SK-N-SH (cell line): Measurements from ENCODE around the gene RAPGEF3.

Experiments
- GABPA ChIP-seq: IDR thresholded peaks from 2 replicates; pipeline ENCODE4 v1.4.0; 2012; ENCODE audit warnings: low read depth, mild to moderate bottlenecking
- RAD21 ChIP-seq: IDR thresholded peaks from 2 replicates; pipeline ENCODE4 v1.6.1; 2012; ENCODE audit warnings: mild to moderate bottlenecking, low read length
- TAF1 ChIP-seq: IDR thresholded peaks from 2 replicates; pipeline ENCODE4 v1.6.1; 2012; ENCODE audit warnings: low read depth, mild to moderate bottlenecking, low read length, moderate library complexity, borderline replicate concordance
- YY1 ChIP-seq: IDR thresholded peaks from 2 replicates; pipeline ENCODE4 v1.4.0; 2012; ENCODE audit warnings: low read depth, mild to moderate bottlenecking
- TF ChIP-seq, protein P1 (sequence below): fragments of 200-600 bp; sonication (generic); IDR thresholded peaks from 2 replicates; pipeline ENCODE4 v1.6.1; 2017; ENCODE audit warnings: antibody characterized with exemption, mild to moderate bottlenecking, moderate library complexity

DNA sequence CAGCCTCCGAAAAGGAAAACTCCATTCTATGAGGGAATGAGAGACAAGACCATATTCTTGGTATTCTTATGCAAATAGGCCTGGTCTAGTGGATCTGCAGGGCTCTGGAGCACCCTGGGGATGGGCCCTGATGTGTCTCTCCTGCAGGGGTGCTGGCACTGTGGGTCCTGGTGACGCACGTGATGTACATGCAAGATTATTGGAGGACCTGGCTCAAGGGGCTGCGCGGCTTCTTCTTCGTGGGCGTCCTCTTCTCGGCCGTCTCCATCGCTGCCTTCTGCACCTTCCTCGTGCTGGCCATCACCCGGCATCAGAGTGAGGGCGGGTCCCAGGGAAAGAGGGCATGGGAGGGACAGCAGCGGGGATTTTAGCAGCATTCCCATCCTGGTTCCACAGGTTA is 20.2 kb upstream of the RAPGEF3 start:
- TF ChIP-seq, protein P1, sequence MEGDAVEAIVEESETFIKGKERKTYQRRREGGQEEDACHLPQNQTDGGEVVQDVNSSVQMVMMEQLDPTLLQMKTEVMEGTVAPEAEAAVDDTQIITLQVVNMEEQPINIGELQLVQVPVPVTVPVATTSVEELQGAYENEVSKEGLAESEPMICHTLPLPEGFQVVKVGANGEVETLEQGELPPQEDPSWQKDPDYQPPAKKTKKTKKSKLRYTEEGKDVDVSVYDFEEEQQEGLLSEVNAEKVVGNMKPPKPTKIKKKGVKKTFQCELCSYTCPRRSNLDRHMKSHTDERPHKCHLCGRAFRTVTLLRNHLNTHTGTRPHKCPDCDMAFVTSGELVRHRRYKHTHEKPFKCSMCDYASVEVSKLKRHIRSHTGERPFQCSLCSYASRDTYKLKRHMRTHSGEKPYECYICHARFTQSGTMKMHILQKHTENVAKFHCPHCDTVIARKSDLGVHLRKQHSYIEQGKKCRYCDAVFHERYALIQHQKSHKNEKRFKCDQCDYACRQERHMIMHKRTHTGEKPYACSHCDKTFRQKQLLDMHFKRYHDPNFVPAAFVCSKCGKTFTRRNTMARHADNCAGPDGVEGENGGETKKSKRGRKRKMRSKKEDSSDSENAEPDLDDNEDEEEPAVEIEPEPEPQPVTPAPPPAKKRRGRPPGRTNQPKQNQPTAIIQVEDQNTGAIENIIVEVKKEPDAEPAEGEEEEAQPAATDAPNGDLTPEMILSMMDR = no peak
- TF ChIP-seq GABPA (no peak), YY1 (no peak), RAD21 (no peak), TAF1 (no peak)
